Endodermal cell (in vitro differentiated cells): ENCODE measurements around the gene COL6A1. TPM values are rescaled to one million over a fixed set of nuclear protein-coding genes. Genes with fewer than 3 reads are reported as not detected.

Experiments used
- DNase-seq: peaks from one replicate; pipeline ENCODE4 v3.0.0-alpha.2; 2017
- H3K27ac ChIP-seq: 2 replicates; pipeline ENCODE4 v1.5.1; 2013; ENCODE audit warnings: mild to moderate bottlenecking, low read depth, low read length, moderate library complexity
- H3K27me3 ChIP-seq: 2 replicates; pipeline ENCODE4 v1.6.1; 2013; ENCODE audit warnings: mild to moderate bottlenecking, low read length, moderate library complexity; ENCODE audit not compliant: insufficient read depth, control insufficient read depth, poor library complexity, severe bottlenecking
- H3K36me3 ChIP-seq: 2 replicates; pipeline ENCODE4 v1.7.0; 2013; ENCODE audit warnings: mild to moderate bottlenecking, low read length, moderate library complexity; ENCODE audit not compliant: control insufficient read depth, insufficient read depth
- H3K4me1 ChIP-seq: one replicate; pipeline ENCODE4 v1.7.0; 2013; ENCODE audit warnings: low read length; ENCODE audit not compliant: control insufficient read depth, insufficient read depth
- H3K4me3 ChIP-seq: 2 replicates; pipeline ENCODE4 v1.5.1; 2013; ENCODE audit warnings: mild to moderate bottlenecking, low read length, moderate library complexity
- H3K9ac ChIP-seq: 2 replicates; pipeline ENCODE4 v1.6.1; 2013; ENCODE audit warnings: mild to moderate bottlenecking, low read length, moderate library complexity; ENCODE audit not compliant: poor library complexity, severe bottlenecking; ENCODE audit errors: extremely low read depth
- H3K9me3 ChIP-seq: 2 replicates; pipeline ENCODE4 v1.6.1; 2013; ENCODE audit warnings: mild to moderate bottlenecking, low read length, moderate library complexity; ENCODE audit not compliant: control insufficient read depth
- H3K27ac Mint-ChIP-seq: 2 replicates; pipeline ENCODE4 v1.8.0; 2020; ENCODE audit warnings: mixed read lengths
- H3K27me3 Mint-ChIP-seq: 2 replicates; pipeline ENCODE4 v1.8.0; 2021; ENCODE audit warnings: mild to moderate bottlenecking, mixed read lengths; ENCODE audit not compliant: insufficient read depth
- H3K36me3 Mint-ChIP-seq: 2 replicates; pipeline ENCODE4 v1.8.0; 2020; ENCODE audit warnings: low read depth, mixed read lengths
- H3K4me1 Mint-ChIP-seq: 2 replicates; pipeline ENCODE4 v1.8.0; 2020; ENCODE audit warnings: mixed read lengths
- H3K4me3 Mint-ChIP-seq: 2 replicates; pipeline ENCODE4 v1.8.0; 2020; ENCODE audit warnings: mild to moderate bottlenecking, moderate library complexity, mixed read lengths
- H3K9me3 Mint-ChIP-seq: 2 replicates; pipeline ENCODE4 v1.8.0; 2020; ENCODE audit warnings: mild to moderate bottlenecking, mixed read lengths
- CTCF ChIP-seq: fragments of 200-600 bp; sonication (generic); conservative IDR thresholded peaks from 2 replicates; pipeline ENCODE4 v1.5.0; 2021; ENCODE audit warnings: antibody characterized with exemption, mild to moderate bottlenecking
- WGBS, 2 experiments: methylation state at CpG; one replicate each; pipeline versions ENCODE4 v1.1.5 to v1.1.7; 2013; ENCODE audit warnings: missing lambda C conversion rate in 2 of 2, mixed read lengths in 1 of 2; ENCODE audit not compliant: insufficient coverage in 1 of 2, insufficient read length in 1 of 2; 5-methylcytosine and 5-hydroxymethylcytosine counted together
- total RNA-seq, 2 donors: library from RNA; stranded (reverse); fragmentation: NEBNext Ultra II Directional in 1 of 2; extraction: Animal tissue kit (Norgen Biotek cat#: 25700) in 1 of 2; gene quantifications; 2 replicates in 1 of 2; 3 replicates in 1 of 2; pipeline ENCODE4 v1.2.1, GENCODE V29; 2021

The COL6A1 gene
- total RNA-seq, 2 donors from 2014 or later: 232 to 407 TPM

GRCh38 chr21:45940091-45940490 lies 41.5 kb upstream of the COL6A1 start:
- no peaks in the 10 kb centered on the region for H3K4me1 Mint-ChIP-seq
- 90 to 96% methylated on average over 12 to 20 of the region's 20 CpGs for WGBS, 2 experiments
- no peak overlapping the region for H3K4me3 ChIP-seq
- H3K36me3 Mint-ChIP-seq: no peaks in the 10 kb centered on the region
- no peak overlapping the region for H3K4me3 Mint-ChIP-seq
- H3K27ac Mint-ChIP-seq: no peak overlapping the region
- no peak overlapping the region for H3K9ac ChIP-seq
- H3K27ac ChIP-seq: no peak overlapping the region
- no peaks in the 10 kb centered on the region for H3K4me1 ChIP-seq
- H3K27me3 ChIP-seq: no peaks in the 10 kb centered on the region
- H3K9me3 ChIP-seq: no peaks in the 10 kb centered on the region
- no peak for DNase-seq
- no peaks in the 10 kb centered on the region for H3K36me3 ChIP-seq
- TF ChIP-seq CTCF: no peak
- no peaks in the 10 kb centered on the region for H3K9me3 Mint-ChIP-seq
- no peaks in the 10 kb centered on the region for H3K27me3 Mint-ChIP-seq

GRCh38 chr21:45940621-45941337 lies 40.8 kb upstream of the COL6A1 start:
- H3K9me3 ChIP-seq: no peaks in the 10 kb centered on the region
- no peaks in the 10 kb centered on the region for H3K27me3 Mint-ChIP-seq
- no peaks in the 10 kb centered on the region for H3K4me1 Mint-ChIP-seq
- 91 to 96% methylated on average over 8 to 22 of the region's 23 CpGs for WGBS, 2 experiments
- H3K27ac Mint-ChIP-seq: no peak overlapping the region
- H3K36me3 ChIP-seq: no peaks in the 10 kb centered on the region
- H3K27me3 ChIP-seq: no peaks in the 10 kb centered on the region
- H3K9me3 Mint-ChIP-seq: no peaks in the 10 kb centered on the region
- TF ChIP-seq CTCF: no peak
- no peak overlapping the region for H3K9ac ChIP-seq
- H3K4me1 ChIP-seq: no peaks in the 10 kb centered on the region
- H3K4me3 Mint-ChIP-seq: no peak overlapping the region
- no peak for DNase-seq
- H3K36me3 Mint-ChIP-seq: no peaks in the 10 kb centered on the region
- no peak overlapping the region for H3K27ac ChIP-seq
- H3K4me3 ChIP-seq: no peak overlapping the region

GRCh38 chr21:45941338-45941710 lies 40.2 kb upstream of the COL6A1 start:
- no peak for DNase-seq
- H3K27me3 Mint-ChIP-seq: no peaks in the 10 kb centered on the region
- H3K27ac ChIP-seq: no peak overlapping the region
- H3K9me3 ChIP-seq: no peaks in the 10 kb centered on the region
- H3K4me3 Mint-ChIP-seq: no peak overlapping the region
- H3K4me1 ChIP-seq: no peaks in the 10 kb centered on the region
- 91 to 98% methylated on average over 10 to 14 of the region's 14 CpGs for WGBS, 2 experiments
- no peaks in the 10 kb centered on the region for H3K27me3 ChIP-seq
- H3K9me3 Mint-ChIP-seq: no peaks in the 10 kb centered on the region
- no peak overlapping the region for H3K4me3 ChIP-seq
- no peaks in the 10 kb centered on the region for H3K4me1 Mint-ChIP-seq
- H3K9ac ChIP-seq: no peak overlapping the region
- H3K27ac Mint-ChIP-seq: no peak overlapping the region
- no peaks in the 10 kb centered on the region for H3K36me3 ChIP-seq
- no peak for TF ChIP-seq CTCF
- H3K36me3 Mint-ChIP-seq: no peaks in the 10 kb centered on the region
